Measurements from ENCODE around the gene ALDH1A3.

DNA sequence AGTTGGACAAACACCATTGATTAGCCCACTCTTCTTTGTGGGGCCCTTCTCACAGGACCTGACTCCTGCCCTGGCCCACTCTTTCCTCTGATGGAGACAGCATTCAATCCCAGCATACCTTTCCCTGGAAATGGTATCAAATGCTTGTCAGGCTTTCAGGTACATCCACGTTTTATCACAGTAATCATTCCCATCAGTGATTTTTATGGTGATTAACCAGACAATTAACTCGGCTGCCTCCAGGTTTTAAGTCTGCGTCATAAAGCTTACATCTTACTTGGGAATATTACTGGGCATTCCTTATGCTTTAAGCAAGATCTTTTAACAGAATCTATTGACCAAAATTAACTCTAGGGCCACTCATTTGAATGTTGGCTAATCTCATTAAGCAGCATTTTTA, 72.9 kb downstream of the ALDH1A3 start:
- no peak for TF ChIP-seq EZH2 (IDR thresholded peaks at IDR 0.05; ENCODE audit: low read length, missing control alignments)
- TF ChIP-seq, protein P1, sequence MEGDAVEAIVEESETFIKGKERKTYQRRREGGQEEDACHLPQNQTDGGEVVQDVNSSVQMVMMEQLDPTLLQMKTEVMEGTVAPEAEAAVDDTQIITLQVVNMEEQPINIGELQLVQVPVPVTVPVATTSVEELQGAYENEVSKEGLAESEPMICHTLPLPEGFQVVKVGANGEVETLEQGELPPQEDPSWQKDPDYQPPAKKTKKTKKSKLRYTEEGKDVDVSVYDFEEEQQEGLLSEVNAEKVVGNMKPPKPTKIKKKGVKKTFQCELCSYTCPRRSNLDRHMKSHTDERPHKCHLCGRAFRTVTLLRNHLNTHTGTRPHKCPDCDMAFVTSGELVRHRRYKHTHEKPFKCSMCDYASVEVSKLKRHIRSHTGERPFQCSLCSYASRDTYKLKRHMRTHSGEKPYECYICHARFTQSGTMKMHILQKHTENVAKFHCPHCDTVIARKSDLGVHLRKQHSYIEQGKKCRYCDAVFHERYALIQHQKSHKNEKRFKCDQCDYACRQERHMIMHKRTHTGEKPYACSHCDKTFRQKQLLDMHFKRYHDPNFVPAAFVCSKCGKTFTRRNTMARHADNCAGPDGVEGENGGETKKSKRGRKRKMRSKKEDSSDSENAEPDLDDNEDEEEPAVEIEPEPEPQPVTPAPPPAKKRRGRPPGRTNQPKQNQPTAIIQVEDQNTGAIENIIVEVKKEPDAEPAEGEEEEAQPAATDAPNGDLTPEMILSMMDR (conservative IDR thresholded peaks at IDR 0.05 in 1 of 2, IDR thresholded peaks at IDR 0.05 in 1 of 2; ENCODE audit: low read depth in 1 of 2, low read length in 2 of 2), result no peak
